Keratinocyte (primary cell): ENCODE results near the gene ZNF19. TPM values are rescaled to one million over a fixed set of nuclear protein-coding genes. Genes with fewer than 3 reads are reported as not detected.

Experiments
- DNase-seq: peaks from one replicate; pipeline ENCODE4 v3.0.0-alpha.2; 2011; ENCODE audit warnings: low read depth, missing footprints, low spot score
- FAIRE-seq: peaks from 2 replicates; lab custom pipeline; 2011; peaks lifted over from hg19 to GRCh38; lab: Jason Lieb, UNC
- H2AFZ ChIP-seq: 2 replicates; pipeline ENCODE4 v1.6.0; 2012; ENCODE audit warnings: low read length, control low read depth, inconsistent platforms; ENCODE audit not compliant: control insufficient read depth
- H3K27ac ChIP-seq: 2 replicates; pipeline ENCODE4 v1.5.1; 2011; ENCODE audit warnings: low read length; ENCODE audit not compliant: control insufficient read depth, insufficient read depth
- H3K27me3 ChIP-seq: 3 replicates; pipeline ENCODE4 v1.6.0; 2011; ENCODE audit warnings: low read length; ENCODE audit not compliant: control insufficient read depth, insufficient read depth; ENCODE audit errors: extremely low read depth
- H3K36me3 ChIP-seq, 2 experiments: 2 replicates in 1 of 2; 3 replicates in 1 of 2; pipeline ENCODE4 v1.5.1; 2011; ENCODE audit warnings: low read length in 2 of 2, mild to moderate bottlenecking in 1 of 2; ENCODE audit not compliant: control insufficient read depth in 2 of 2, insufficient read depth in 2 of 2; ENCODE audit errors: extremely low read depth in 1 of 2
- H3K4me1 ChIP-seq: 3 replicates; pipeline ENCODE4 v1.5.1; 2011; ENCODE audit warnings: low read length; ENCODE audit not compliant: control insufficient read depth, insufficient read depth; ENCODE audit errors: extremely low read depth
- H3K4me2 ChIP-seq: 3 replicates; pipeline ENCODE4 v1.6.0; 2011; ENCODE audit warnings: low read depth, low read length; ENCODE audit not compliant: control insufficient read depth, insufficient read depth; ENCODE audit errors: extremely low read depth
- H3K4me3 ChIP-seq, 3 experiments: fragments of 200-600 bp in 1 of 3; sonication (generic) in 1 of 3; 2 replicates in 2 of 3; 3 replicates in 1 of 3; pipeline ENCODE4 v1.5.1; 2011 to 2016; ENCODE audit warnings: low read length in 3 of 3, mild to moderate bottlenecking in 3 of 3, control low read depth in 2 of 3, inconsistent platforms in 1 of 3, low read depth in 1 of 3, mixed read lengths in 1 of 3, mixed run types in 1 of 3, moderate library complexity in 1 of 3; ENCODE audit not compliant: control insufficient read depth in 2 of 3, insufficient read depth in 2 of 3; ENCODE audit errors: extremely low read depth in 1 of 3
- H3K79me2 ChIP-seq: 2 replicates; pipeline ENCODE4 v1.6.0; 2012; ENCODE audit warnings: low read length; ENCODE audit not compliant: control insufficient read depth, insufficient read depth
- H3K9ac ChIP-seq: 3 replicates; pipeline ENCODE4 v1.6.0; 2011; ENCODE audit warnings: low read length; ENCODE audit not compliant: control insufficient read depth, insufficient read depth; ENCODE audit errors: extremely low read depth
- H3K9me1 ChIP-seq: 3 replicates; pipeline ENCODE4 v1.6.0; 2011; ENCODE audit warnings: low read length; ENCODE audit not compliant: control insufficient read depth, insufficient read depth; ENCODE audit errors: extremely low read depth
- H3K9me3 ChIP-seq: 2 replicates; pipeline ENCODE4 v1.5.1; 2012; ENCODE audit warnings: low read depth, low read length; ENCODE audit not compliant: control insufficient read depth
- H4K20me1 ChIP-seq: 3 replicates; pipeline ENCODE4 v1.6.0; 2011; ENCODE audit warnings: low read length; ENCODE audit not compliant: control insufficient read depth, insufficient read depth; ENCODE audit errors: extremely low read depth
- EZH2 ChIP-seq: IDR thresholded peaks from one replicate; pipeline ENCODE4 v1.6.1; 2012; ENCODE audit warnings: inconsistent platforms, mild to moderate bottlenecking, low read length, moderate library complexity
- dilution Hi-C: fragments of 300-500 bp; cut with MboI; formaldehyde crosslinking; loops from one replicate; pipeline ENCODE4 v1.7.0; 2020; ENCODE audit warnings: low sequenced_read_pairs; ENCODE audit not compliant: extremely low pct_ligation_motif_present
- polyA plus RNA-seq, 5 experiments: library from polyadenylated mRNA; depleted of rRNA in 3 of 5; stranded (reverse) in 3 of 5; stranded (forward) in 1 of 5; unstranded in 1 of 5; fragments of >200 nt; gene quantifications; 1 replicate in 1 of 5; 2 replicates in 3 of 5; 3 replicates in 1 of 5; pipeline versions ENCODE4 v1.2.1 to v1.2.3, GENCODE V29; 2011 to 2012; ENCODE audit warnings: missing spikeins in 2 of 5, low read depth in 1 of 5, low replicate concordance in 1 of 5
- TF ChIP-seq, protein P1 (sequence below), 3 experiments: IDR thresholded peaks in 1 of 3; conservative IDR thresholded peaks in 1 of 3; optimal IDR thresholded peaks in 1 of 3; 2 replicates in 2 of 3; 3 replicates in 1 of 3; pipeline versions ENCODE3 to v1.5.1; 2011; ENCODE audit warnings: low read length in 3 of 3, mild to moderate bottlenecking in 3 of 3, moderate library complexity in 2 of 3, control low read depth in 1 of 3, inconsistent platforms in 1 of 3; ENCODE audit not compliant: insufficient read depth in 2 of 3; ENCODE audit errors: extremely low read depth in 1 of 3

Gene ZNF19
- polyA plus RNA-seq, 1 donor (not counting 4 experiments of a cell fraction or from before 2014, with no cell fraction given), result 1.7 TPM

DNA sequence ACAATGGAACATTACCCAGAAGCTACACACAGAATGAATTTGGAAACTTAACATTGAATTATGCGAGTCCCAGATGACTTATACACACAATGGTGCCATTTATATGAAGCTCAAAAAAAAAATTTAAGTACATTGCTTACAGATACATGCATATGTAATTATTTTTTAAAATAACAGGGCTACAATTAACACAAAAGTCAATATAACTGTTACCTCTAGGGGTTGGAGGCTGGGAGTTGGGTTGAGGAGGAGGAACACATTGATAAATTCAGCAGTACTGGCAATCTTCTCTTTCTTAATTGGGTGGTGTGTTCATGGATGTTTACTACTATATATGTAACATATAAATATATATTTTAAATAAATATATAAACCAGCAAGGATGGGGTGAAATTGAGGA is 28.2 kb downstream of the ZNF19 start:
- peak overlapping the region; percentile 92 for H3K9ac ChIP-seq
- H3K9me3 ChIP-seq, result no peaks in the 10 kb centered on the region
- no peak for TF ChIP-seq EZH2
- TF ChIP-seq, protein P1, sequence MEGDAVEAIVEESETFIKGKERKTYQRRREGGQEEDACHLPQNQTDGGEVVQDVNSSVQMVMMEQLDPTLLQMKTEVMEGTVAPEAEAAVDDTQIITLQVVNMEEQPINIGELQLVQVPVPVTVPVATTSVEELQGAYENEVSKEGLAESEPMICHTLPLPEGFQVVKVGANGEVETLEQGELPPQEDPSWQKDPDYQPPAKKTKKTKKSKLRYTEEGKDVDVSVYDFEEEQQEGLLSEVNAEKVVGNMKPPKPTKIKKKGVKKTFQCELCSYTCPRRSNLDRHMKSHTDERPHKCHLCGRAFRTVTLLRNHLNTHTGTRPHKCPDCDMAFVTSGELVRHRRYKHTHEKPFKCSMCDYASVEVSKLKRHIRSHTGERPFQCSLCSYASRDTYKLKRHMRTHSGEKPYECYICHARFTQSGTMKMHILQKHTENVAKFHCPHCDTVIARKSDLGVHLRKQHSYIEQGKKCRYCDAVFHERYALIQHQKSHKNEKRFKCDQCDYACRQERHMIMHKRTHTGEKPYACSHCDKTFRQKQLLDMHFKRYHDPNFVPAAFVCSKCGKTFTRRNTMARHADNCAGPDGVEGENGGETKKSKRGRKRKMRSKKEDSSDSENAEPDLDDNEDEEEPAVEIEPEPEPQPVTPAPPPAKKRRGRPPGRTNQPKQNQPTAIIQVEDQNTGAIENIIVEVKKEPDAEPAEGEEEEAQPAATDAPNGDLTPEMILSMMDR (optimal IDR thresholded peaks at IDR 0.05 in 1 of 3, IDR thresholded peaks at IDR 0.05 in 1 of 3, conservative IDR thresholded peaks at IDR 0.05 in 1 of 3; ENCODE audit: extremely low read depth in 1 of 3, insufficient read depth in 2 of 3, low read length in 3 of 3), result no peak
- no peaks in the 10 kb centered on the region for H3K27me3 ChIP-seq
- peak overlapping the region; percentile 88 to 99 (median 95) for H3K4me3 ChIP-seq
- no peak for FAIRE-seq
- no peaks in the 10 kb centered on the region for H3K9me1 ChIP-seq
- no peak overlapping the region for H2AFZ ChIP-seq
- dilution Hi-C loops, result no loop called here
- H3K36me3 ChIP-seq, result no peaks in the 10 kb centered on the region
- peaks cover 13% of the 10 kb centered on the region for H3K4me1 ChIP-seq
- no peak for DNase-seq
- peak overlapping the region; percentile 91 for H3K4me2 ChIP-seq
- no peaks in the 10 kb centered on the region for H4K20me1 ChIP-seq
- H3K79me2 ChIP-seq, result peaks cover 19% of the 10 kb centered on the region
- no peak overlapping the region for H3K27ac ChIP-seq

DNA sequence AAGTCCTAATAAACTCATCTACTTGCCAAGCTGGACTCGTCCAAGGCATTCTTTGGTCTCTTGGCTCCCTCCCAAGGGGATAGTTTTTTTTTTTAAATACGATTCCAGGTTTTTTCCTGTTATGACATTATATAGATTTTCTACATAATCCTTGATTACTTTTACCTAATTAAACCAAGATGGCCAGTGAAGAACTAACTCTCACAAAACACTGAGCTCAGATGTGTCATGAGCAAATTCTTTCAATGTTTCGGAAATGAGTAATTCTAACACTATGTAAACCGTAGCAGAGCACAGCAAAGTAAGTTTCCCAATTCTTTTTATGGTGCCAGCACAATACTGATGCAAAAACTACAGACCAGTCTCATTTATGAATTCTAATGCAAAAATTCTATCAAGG is 28.9 kb downstream of the ZNF19 start:
- Histone ChIP-seq H3K4me3 (peak overlapping the region in 1 of 3 experiments; percentile 88), H3K9me3 (no peaks in the 10 kb centered on the region), H3K27me3 (no peaks in the 10 kb centered on the region), H3K4me1 (peaks cover 13% of the 10 kb centered on the region), H3K27ac (no peak overlapping the region), H3K9ac (no peak overlapping the region), H3K4me2 (peak overlapping the region; percentile 91), H3K36me3 (no peaks in the 10 kb centered on the region), H3K79me2 (peaks cover 19% of the 10 kb centered on the region), H3K9me1 (no peaks in the 10 kb centered on the region), H2AFZ (no peak overlapping the region), H4K20me1 (no peaks in the 10 kb centered on the region)
- dilution Hi-C loops, result no loop called here
- TF ChIP-seq EZH2, result no peak
- TF ChIP-seq, protein P1 (optimal IDR thresholded peaks at IDR 0.05 in 1 of 3, IDR thresholded peaks at IDR 0.05 in 1 of 3, conservative IDR thresholded peaks at IDR 0.05 in 1 of 3; ENCODE audit: extremely low read depth in 1 of 3, insufficient read depth in 2 of 3, low read length in 3 of 3), result no peak
- FAIRE-seq (no peak), DNase-seq (no peak)
